HG03520 (cell line): ENCODE results near the gene NAA50.
A peak's percentile ranks its signal among the peaks of the same experiment; 100 is the strongest.

Experiments
- ATAC-seq: cut with Tn5 transposase; IDR thresholded peaks from one replicate; pipeline ENCODE4 v1.9.1; 2021; ENCODE audit warnings: mild to moderate bottlenecking, moderate library complexity; ENCODE audit not compliant: unreplicated experiment

The NAA50 gene

GRCh38 chr3:113743006-113743630 is 2.9 kb downstream of the NAA50 start:
- ATAC-seq = no peak

GRCh38 chr3:113741620-113742019 is 4.4 kb downstream of the NAA50 start:
- no peak for ATAC-seq

DNA sequence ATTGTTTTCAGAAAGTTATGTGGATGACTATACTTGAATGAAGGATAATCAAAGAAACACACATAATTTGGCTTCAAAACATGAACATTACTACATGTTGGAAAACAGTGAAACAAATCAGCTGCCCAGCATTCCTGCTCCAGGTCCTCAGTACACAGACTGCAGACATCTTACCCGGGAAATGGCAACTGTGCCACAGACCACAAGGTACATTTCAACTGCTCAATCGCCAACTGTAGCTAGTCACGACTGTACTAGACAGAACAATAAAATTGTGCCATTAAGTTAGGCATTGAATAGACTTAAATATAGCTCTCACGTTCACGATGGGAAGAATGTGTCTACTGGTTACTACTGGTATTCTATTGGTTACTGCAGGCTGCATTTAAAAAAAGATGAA is 5.0 kb downstream of the NAA50 start:
- no peak for ATAC-seq

DNA sequence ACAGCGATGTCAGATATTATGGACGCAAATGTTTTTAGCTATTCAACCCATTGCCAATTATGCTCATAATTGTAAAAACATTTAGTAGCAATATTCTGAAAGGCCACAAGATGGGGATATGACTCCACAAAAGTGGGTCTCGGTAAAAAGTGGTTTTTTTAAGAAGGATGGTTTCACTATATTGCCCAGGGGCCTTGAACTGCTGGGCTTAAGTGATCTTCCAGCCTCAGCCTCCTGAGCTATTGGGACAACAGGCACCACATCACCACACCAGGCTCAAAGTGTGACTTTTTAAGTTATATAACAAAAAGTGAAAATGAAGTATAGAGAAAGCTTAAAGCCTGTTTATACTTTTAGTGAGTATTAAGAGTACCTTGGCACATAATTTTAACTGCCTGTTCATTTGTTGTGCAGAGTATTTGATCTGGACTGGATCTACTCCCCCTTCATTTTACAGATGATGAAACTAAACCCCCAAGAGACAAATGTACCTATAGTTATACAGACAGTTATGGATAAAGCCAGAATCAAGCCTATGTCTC is 9.4 kb downstream of the NAA50 start:
- ATAC-seq = no peak

- ATAC-seq = no peak
Measured at GRCh38 chr3:113731694-113732093, 14.4 kb downstream of the NAA50 start.

DNA sequence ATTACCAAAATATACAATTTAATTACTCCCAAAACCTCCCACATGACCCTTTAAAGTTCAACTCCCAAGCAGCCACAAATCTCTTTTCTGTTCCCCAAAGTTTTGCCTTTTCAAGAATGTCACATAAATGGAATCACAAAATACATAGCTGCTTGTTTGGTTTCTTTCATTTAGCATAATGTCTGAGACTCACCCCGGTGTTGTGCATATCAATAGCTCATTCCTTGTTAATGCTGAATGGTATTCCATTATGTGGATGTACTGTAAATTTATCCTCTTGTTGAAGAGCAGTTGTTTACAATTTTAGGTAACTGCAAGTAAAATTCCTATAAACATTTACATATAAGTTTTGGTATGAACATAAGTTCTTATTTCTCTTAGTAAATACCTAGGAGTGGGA is 15.5 kb downstream of the NAA50 start:
- no peak for ATAC-seq

- ATAC-seq = no peak
Measured at GRCh38 chr3:113728661-113729060, 17.4 kb downstream of the NAA50 start.

DNA sequence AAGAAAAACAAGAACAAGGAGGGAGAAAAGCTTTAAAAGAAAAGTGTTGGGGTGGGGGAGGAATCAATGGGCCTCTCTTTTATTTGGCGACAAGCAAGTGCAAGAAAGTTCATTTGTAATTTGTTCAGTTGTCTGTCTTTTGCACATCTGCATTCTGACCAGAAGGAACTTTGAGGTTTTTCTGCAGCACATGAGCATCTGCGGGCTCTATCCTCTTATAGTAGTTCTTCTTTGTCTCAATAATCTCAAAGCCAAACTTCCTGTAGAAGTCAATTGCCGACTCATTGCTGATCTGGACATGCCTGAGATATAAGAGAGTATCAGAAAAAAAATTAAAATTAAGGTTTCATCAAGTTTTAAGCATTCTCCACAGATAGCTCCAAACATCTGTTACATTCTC is 24.4 kb downstream of the NAA50 start:
- ATAC-seq = no peak

DNA sequence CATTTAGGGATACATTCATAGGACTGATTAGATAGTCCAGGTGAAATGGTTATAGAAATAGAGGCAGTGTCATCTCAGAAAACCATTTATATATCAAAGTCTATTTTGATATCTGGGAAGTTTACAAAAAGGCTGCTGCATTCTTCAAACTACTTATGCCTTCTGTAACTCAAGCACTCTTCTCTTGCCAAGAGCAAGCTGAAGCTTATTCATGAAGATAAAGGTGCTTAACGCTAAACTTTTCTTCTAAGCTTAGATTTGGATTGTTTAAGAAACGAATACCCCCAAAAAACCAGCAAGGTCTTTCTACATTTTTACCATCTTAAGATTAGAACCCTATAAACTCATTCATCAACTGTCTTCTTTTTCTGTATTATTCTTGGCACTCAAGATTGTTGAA is 26.3 kb downstream of the NAA50 start:
- no peak for ATAC-seq

DNA sequence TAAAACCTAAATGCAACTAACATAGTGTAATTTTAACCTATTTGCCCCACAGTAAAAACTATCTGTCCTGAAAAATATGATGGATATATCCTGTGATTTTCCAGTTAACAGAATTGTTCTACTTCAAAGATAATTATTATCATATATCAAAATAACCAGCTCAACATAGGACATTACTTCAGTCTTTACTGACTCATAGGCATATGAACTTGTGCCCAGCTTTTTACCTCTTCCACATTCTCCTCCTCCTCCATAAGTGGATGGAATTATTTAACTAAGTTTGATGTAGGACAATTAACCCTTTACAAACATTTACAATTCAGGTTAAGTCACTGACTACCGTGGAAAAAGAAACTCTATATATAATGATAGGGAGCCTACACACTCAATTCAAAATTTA is 26.8 kb downstream of the NAA50 start:
- ATAC-seq = no peak

- no peak for ATAC-seq
Measured at GRCh38 chr3:113717818-113718217, 28.2 kb downstream of the NAA50 start.

DNA sequence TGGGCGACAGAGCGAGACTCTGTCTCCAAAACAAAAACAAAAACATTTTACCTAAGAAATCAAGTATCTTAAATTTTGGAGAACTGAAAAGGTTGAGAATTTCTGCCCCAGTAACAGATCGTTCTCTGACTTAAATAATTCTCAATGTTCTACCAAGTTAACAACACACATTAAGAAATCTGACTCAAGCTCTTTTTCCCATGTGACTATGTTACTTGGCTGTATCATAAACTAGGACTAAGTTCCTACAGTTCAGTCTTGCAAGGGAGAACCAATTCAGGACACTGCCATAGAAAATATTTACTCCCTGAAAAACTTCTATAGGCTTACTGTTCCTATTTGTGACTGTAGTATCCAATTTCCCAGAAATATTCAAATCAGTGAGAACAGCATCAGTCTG is 28.7 kb downstream of the NAA50 start:
- no peak for ATAC-seq

GRCh38 chr3:113714702-113715101 is 31.3 kb downstream of the NAA50 start:
- no peak for ATAC-seq

DNA sequence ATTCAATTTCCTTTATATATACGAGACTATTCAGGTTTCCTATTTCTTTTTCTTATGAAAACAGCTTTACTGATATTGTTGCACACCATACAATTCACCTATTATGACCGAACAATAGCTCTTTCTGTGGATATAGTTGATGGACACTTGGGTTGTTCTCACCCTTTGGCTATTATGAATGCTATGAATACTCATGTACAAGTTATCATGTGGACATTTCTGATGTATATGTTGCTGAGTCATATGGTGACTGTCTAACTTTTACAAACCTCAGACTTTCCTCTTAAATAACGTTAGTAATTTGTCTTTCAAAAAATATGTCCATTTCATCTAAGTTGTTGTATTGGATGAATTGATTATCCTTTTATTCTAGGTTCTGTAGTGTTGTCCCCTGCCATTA is 33.9 kb downstream of the NAA50 start:
- no peak for ATAC-seq

DNA sequence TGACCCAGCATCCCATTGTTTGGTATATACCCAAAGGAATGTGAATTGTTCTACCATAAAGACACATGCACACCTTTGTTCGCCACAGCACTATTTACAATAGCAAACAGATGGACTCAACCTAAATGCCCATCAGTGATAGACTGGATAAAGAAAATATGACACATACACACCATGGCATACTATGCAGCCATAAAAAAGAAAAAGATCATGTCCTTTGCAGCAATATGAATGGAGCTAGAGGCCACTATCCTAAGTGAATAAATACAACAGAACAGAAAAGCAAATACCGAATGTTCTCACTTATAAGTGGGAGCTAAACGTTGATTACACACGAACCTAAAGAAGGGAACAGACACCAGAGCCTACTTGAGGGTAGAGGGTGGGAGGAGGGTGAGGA is 38.2 kb downstream of the NAA50 start:
- ATAC-seq = no peak

- no peak for ATAC-seq
Measured at GRCh38 chr3:113698956-113699355, 47.1 kb downstream of the NAA50 start.

- no peak for ATAC-seq
Measured at GRCh38 chr3:113698213-113698742, 47.8 kb downstream of the NAA50 start.

GRCh38 chr3:113697500-113698090 is 48.5 kb downstream of the NAA50 start:
- ATAC-seq = no peak

DNA sequence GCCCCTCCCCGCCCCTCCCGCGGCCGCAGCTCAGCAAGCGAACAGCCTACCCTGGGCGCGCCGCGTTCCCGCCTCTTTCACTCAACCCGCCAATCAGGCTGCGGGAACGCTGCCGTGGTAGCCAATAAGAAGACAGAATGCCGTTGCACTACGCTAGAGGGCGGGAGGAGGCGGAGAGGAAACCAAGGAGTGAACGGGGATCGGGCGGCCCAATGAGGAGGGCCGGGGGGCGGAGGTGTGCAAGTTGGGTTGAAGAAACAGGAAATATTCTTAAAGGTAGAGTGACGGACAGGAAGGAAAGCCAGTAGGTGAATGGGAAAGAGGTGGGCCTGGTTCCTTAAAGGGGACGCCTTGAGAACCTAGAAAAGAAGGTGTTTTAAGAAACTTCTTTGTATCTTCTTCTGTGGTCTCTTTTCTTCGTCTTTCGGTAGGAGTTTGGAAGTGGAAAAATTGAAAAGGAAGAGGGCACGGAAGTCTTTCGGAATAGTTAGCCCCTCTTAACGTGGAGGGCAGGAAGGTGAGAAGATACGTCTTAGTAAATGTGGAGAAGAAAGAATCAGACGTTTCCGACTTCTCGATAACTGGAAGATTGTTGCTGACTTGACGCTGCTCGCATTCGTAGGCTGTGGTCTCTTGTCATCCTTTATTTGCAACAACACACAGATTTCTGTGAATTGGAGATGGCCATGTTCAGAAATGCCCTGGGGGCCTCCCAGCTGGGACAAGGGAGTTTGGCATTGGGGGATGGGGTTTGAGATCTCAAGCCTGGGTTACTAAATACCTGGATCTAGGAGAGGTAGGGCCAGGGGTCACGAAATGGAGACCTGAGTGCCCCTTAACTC is 49.2 kb downstream of the NAA50 start:
- peak; percentile 94 for ATAC-seq

GRCh38 chr3:113695786-113696645 is 50.0 kb downstream of the NAA50 start, which contains the start of gene USF3:
Gene USF3 (minus strand): TSS chr3:113696642. CDS start chr3:113674878, 21,764 bp downstream.
- ATAC-seq = peak; percentile 60

DNA sequence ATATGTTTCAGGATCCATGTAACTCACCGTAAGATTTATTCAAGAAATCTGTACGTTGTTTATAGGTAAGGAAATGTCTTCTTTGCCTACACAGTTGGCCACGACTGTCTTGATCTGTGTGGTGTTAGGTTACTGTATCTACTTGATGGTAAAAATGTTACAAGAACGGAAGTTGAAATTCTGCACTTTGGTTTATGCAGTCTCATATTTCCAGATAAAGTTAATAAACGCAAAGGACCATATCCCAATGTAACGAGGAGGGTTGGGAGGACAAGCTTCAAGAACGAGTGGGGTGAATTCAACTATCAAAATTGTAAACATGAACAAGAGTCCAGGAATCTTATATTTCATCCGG is 50.6 kb downstream of the NAA50 start:
- ATAC-seq = no peak
